Panc1 (cell line): ENCODE results near the gene DEGS2. TPM values are rescaled to one million over a fixed set of nuclear protein-coding genes. Genes with fewer than 3 reads are reported as not detected.

Experiments used
- ATAC-seq: fragments of 200-7000 bp; cut with Tn5 transposase; 2 replicates; pipeline ENCODE4 v1.9.1; 2020; ENCODE audit warnings: mild to moderate bottlenecking, moderate library complexity
- BruUV-seq: library from RNA; stranded (reverse); fragments of 400-500 nt; replicated peaks from 2 replicates; lab custom pipeline; 2021; lab: Mats Ljungman, UMichigan
- CTCF ChIA-PET: fragments of 300-600 bp; sonication (Branson Sonifier 250); formaldehyde crosslinking; loops from one replicate; lab custom pipeline; 2022; ENCODE audit warnings: antibody characterized with exemption; lab: Charles Lee
- POLR2A ChIA-PET: fragments of 300-600 bp; sonication (Branson Sonifier 250); formaldehyde crosslinking; loops from one replicate; lab custom pipeline; 2022; ENCODE audit warnings: antibody characterized with exemption; lab: Charles Lee
- DNase-seq: peaks from one replicate; pipeline ENCODE4 v3.0.0-alpha.2; 2010; ENCODE audit warnings: low read depth, low spot score
- H3K27ac ChIP-seq: 2 replicates; pipeline ENCODE4 v1.5.1; 2011; ENCODE audit warnings: mild to moderate bottlenecking, low read length, inconsistent platforms
- H3K27me3 ChIP-seq: fragments of 200-500 bp; sonication (Bioruptor generic); 2 replicates; pipeline ENCODE4 v1.6.0; 2014; ENCODE audit warnings: low read length, inconsistent platforms; ENCODE audit not compliant: control insufficient read depth, insufficient read depth
- H3K36me3 ChIP-seq: fragments of 200-500 bp; sonication (Bioruptor generic); 2 replicates; pipeline ENCODE4 v1.5.1; 2014; ENCODE audit warnings: inconsistent platforms, mild to moderate bottlenecking, low read length, moderate library complexity; ENCODE audit not compliant: control insufficient read depth, insufficient read depth
- H3K4me1 ChIP-seq: 2 replicates; pipeline ENCODE4 v1.5.1; 2011; ENCODE audit warnings: inconsistent platforms, mild to moderate bottlenecking, low read length, moderate library complexity; ENCODE audit not compliant: control insufficient read depth, insufficient read depth
- H3K4me3 ChIP-seq, 2 experiments: 2 replicates each; pipeline ENCODE4 v1.5.1; 2011 to 2012; ENCODE audit warnings: low read depth in 2 of 2, low read length in 2 of 2, mild to moderate bottlenecking in 2 of 2, inconsistent platforms in 1 of 2, moderate library complexity in 1 of 2
- H3K9me3 ChIP-seq: fragments of 200-500 bp; sonication (Bioruptor generic); 2 replicates; pipeline ENCODE4 v1.5.1; 2014; ENCODE audit warnings: low read depth, mild to moderate bottlenecking, inconsistent platforms, low read length, moderate library complexity; ENCODE audit not compliant: control insufficient read depth, insufficient read depth
- CTCF ChIP-seq: fragments of 450-650 bp; IDR thresholded peaks from 2 replicates; pipeline ENCODE4 v1.5.1; 2017; ENCODE audit warnings: mild to moderate bottlenecking
- POLR2AphosphoS5 ChIP-seq: IDR thresholded peaks from 2 replicates; pipeline ENCODE4 v1.6.1; 2012; ENCODE audit warnings: mild to moderate bottlenecking, low read depth, low read length, moderate library complexity
- REST ChIP-seq, 2 experiments: IDR thresholded peaks; 2 replicates each; pipeline ENCODE4 v1.6.1; 2011 to 2012; ENCODE audit warnings: low read depth in 2 of 2, control low read depth in 1 of 2, low read length in 1 of 2, mild to moderate bottlenecking in 1 of 2, moderate library complexity in 1 of 2; ENCODE audit not compliant: insufficient read depth in 1 of 2
- SIN3A ChIP-seq: IDR thresholded peaks from 2 replicates; pipeline ENCODE4 v1.6.1; 2012; ENCODE audit warnings: low read depth, mild to moderate bottlenecking, low read length, moderate library complexity, borderline replicate concordance; ENCODE audit not compliant: insufficient read depth
- TCF7L2 ChIP-seq: IDR thresholded peaks from 2 replicates; pipeline ENCODE4 v1.6.1; 2011; ENCODE audit warnings: mild to moderate bottlenecking, low read depth, low read length, inconsistent platforms
- in situ Hi-C: cut with HindIII; loops from 2 replicates; pipeline ENCODE4 v1.10.0; 2016; ENCODE audit warnings: low sequenced_read_pairs, low pct_unique_long_range_greater_than_20kb
- intact Hi-C: fragments of 100-400 bp; cut with micrococcal nuclease; formaldehyde crosslinking; loops from one replicate; pipeline ENCODE4 v1.10.0; 2022; ENCODE audit not compliant: unreplicated experiment
- total RNA-seq: library from RNA; stranded (reverse); gene quantifications from one replicate; pipeline ENCODE4 v1.2.1, GENCODE V29; 2021; ENCODE audit not compliant: unreplicated experiment

DEGS2 gene
- total RNA-seq, 1 experiment from 2014 or later = 4.9 TPM

- Histone ChIP-seq H3K36me3 (no peaks in the 10 kb centered on the region), H3K9me3 (no peaks in the 10 kb centered on the region), H3K27ac (no peak overlapping the region), H3K27me3 (no peaks in the 10 kb centered on the region), H3K4me1 (no peaks in the 10 kb centered on the region; the same call in 1 of the 2 replicates), H3K4me3 (no peak overlapping the region)
- BruUV-seq = no TSS peak
- no peak for ATAC-seq
- intact Hi-C loops (no loop called here), in situ Hi-C loops (no loop called here)
- TF ChIP-seq CTCF (0 out of 2 replicates have a peak, but pooled peaks have one; percentile 11), TCF7L2 (no peak)
- ChIA-PET POLR2A (no interaction called here), CTCF (no interaction called here)
- DNase-seq = no peak
These were observed 54.7 kb downstream of the DEGS2 start for GRCh38 chr14:100104523-100105300.

- CTCF ChIA-PET = no interaction called here
- TF ChIP-seq POLR2AphosphoS5 = no peak
- TF ChIP-seq REST (IDR thresholded peaks at IDR 0.05; ENCODE audit: insufficient read depth in 1 of 2, low read depth in 2 of 2, low read length in 1 of 2) = no peak
- TF ChIP-seq SIN3A = no peak
- TF ChIP-seq TCF7L2 = no peak
- TF ChIP-seq CTCF = no peak
- no peak for ATAC-seq
- Histone ChIP-seq H3K27me3 (no peaks in the 10 kb centered on the region), H3K27ac (no peak overlapping the region), H3K36me3 (no peaks in the 10 kb centered on the region), H3K4me1 (no peaks in the 10 kb centered on the region; the same call in 1 of the 2 replicates), H3K9me3 (no peaks in the 10 kb centered on the region), H3K4me3 (no peak overlapping the region)
- in situ Hi-C loops (no loop called here), intact Hi-C loops (no loop called here)
- BruUV-seq = no TSS peak
- no peak for DNase-seq
- POLR2A ChIA-PET = no interaction called here
These were observed 55.5 kb downstream of the DEGS2 start for GRCh38 chr14:100104006-100104352.
